Neural cell (in vitro differentiated cells): ENCODE data around the gene LRP1. TPM values are rescaled to one million over a fixed set of nuclear protein-coding genes. Genes with fewer than 3 reads are reported as not detected.

ENCODE experiments used
- H2AFZ ChIP-seq: fragments of 200-600, 300-800 bp; sonication (generic), shearing (Covaris generic); 2 replicates; pipeline ENCODE4 v1.6.0; 2014; ENCODE audit warnings: low read depth, mild to moderate bottlenecking, antibody characterized with exemption, low read length, moderate library complexity
- H3F3A ChIP-seq: fragments of 200-600 bp; shearing (Covaris generic); 2 replicates; pipeline ENCODE4 v1.6.1; 2016; ENCODE audit warnings: mild to moderate bottlenecking, moderate library complexity, mixed read lengths, antibody characterized with exemption, low read length; ENCODE audit not compliant: insufficient read depth, poor library complexity, severe bottlenecking
- H3K27ac ChIP-seq: fragments of 200-600, 300-800 bp; sonication (generic), shearing (Covaris generic); 2 replicates; pipeline ENCODE4 v1.5.1; 2014; ENCODE audit warnings: mild to moderate bottlenecking, low read length, moderate library complexity
- H3K27me3 ChIP-seq: fragments of 300-800, 200-600 bp; sonication (generic), shearing (Covaris generic); 2 replicates; pipeline ENCODE4 v1.6.0; 2014; ENCODE audit warnings: mild to moderate bottlenecking, low read depth, low read length, moderate library complexity; ENCODE audit not compliant: insufficient read depth
- H3K36me3 ChIP-seq: fragments of 300-800, 200-600 bp; sonication (generic), shearing (Covaris generic); 2 replicates; pipeline ENCODE4 v1.5.1; 2014; ENCODE audit warnings: mild to moderate bottlenecking, antibody characterized with exemption, low read length, moderate library complexity; ENCODE audit not compliant: insufficient read depth
- H3K4me2 ChIP-seq: fragments of 300-800, 200-600 bp; sonication (generic), shearing (Covaris generic); 2 replicates; pipeline ENCODE4 v1.6.0; 2014; ENCODE audit warnings: mild to moderate bottlenecking, low read length
- H3K4me3 ChIP-seq: fragments of 300-800, 200-600 bp; sonication (generic), shearing (Covaris generic); 2 replicates; pipeline ENCODE4 v1.5.1; 2014; ENCODE audit warnings: mild to moderate bottlenecking, low read length, moderate library complexity
- H3K79me2 ChIP-seq: fragments of 200-600 bp; shearing (Covaris generic); replicated peaks from 2 replicates; pipeline ENCODE4 v1.6.0; 2014; ENCODE audit warnings: mild to moderate bottlenecking, low read length, moderate library complexity; ENCODE audit not compliant: insufficient read depth
- H3K9ac ChIP-seq: fragments of 300-800, 200-600 bp; sonication (generic), shearing (Covaris generic); 2 replicates; pipeline ENCODE4 v1.6.1; 2016; ENCODE audit warnings: mild to moderate bottlenecking, low read length, mixed read lengths
- H3K9me2 ChIP-seq: fragments of 200-600 bp; shearing (Covaris generic); 2 replicates; pipeline ENCODE4 v1.6.1; 2016; ENCODE audit warnings: mild to moderate bottlenecking, low read length, mixed read lengths; ENCODE audit not compliant: insufficient read depth
- H3K9me3 ChIP-seq: fragments of 200-600, 300-800 bp; sonication (generic), shearing (Covaris generic); 2 replicates; pipeline ENCODE4 v1.6.1; 2016; ENCODE audit warnings: mild to moderate bottlenecking, mixed run types, low read length, moderate library complexity, mixed read lengths
- H4K20me1 ChIP-seq: fragments of 200-600 bp; shearing (Covaris generic); 2 replicates; pipeline ENCODE4 v1.6.1; 2016; ENCODE audit warnings: mild to moderate bottlenecking, mixed run types; ENCODE audit not compliant: insufficient read depth
- CTCF ChIP-seq: fragments of 450-650 bp; IDR thresholded peaks from 2 replicates; pipeline ENCODE4 v1.5.1; 2014; ENCODE audit warnings: antibody characterized with exemption, mild to moderate bottlenecking, moderate library complexity; ENCODE audit not compliant: poor library complexity, severe bottlenecking
- EP300 ChIP-seq: fragments of 450-650 bp; conservative IDR thresholded peaks from 2 replicates; pipeline ENCODE4 v1.6.1; 2014; ENCODE audit warnings: antibody characterized with exemption, mild to moderate bottlenecking, moderate library complexity; ENCODE audit not compliant: poor library complexity, severe bottlenecking
- EZH2 ChIP-seq: fragments of 200-600, 300-800 bp; shearing (Covaris generic), sonication (generic); IDR thresholded peaks from 2 replicates; pipeline ENCODE4 v1.6.1; 2014; ENCODE audit warnings: antibody characterized with exemption, low read length, borderline replicate concordance, mild to moderate bottlenecking; ENCODE audit not compliant: insufficient read depth, poor library complexity, severe bottlenecking
- MXI1 ChIP-seq: fragments of 450-650 bp; conservative IDR thresholded peaks from 2 replicates; pipeline ENCODE4 v1.6.1; 2014; ENCODE audit warnings: antibody characterized with exemption, mild to moderate bottlenecking; ENCODE audit not compliant: poor library complexity, severe bottlenecking
- POLR2AphosphoS5 ChIP-seq: IDR thresholded peaks from 2 replicates; pipeline ENCODE4 v1.6.1; 2012
- RAD21 ChIP-seq: fragments of 450-650 bp; conservative IDR thresholded peaks from 2 replicates; pipeline ENCODE4 v1.6.1; 2014; ENCODE audit warnings: antibody characterized with exemption, mild to moderate bottlenecking, moderate library complexity
- SMC3 ChIP-seq: fragments of 450-650 bp; conservative IDR thresholded peaks from 2 replicates; pipeline ENCODE4 v1.6.1; 2014; ENCODE audit warnings: antibody characterized with exemption, mild to moderate bottlenecking, moderate library complexity; ENCODE audit not compliant: poor library complexity
- TAF1 ChIP-seq: IDR thresholded peaks from 2 replicates; pipeline ENCODE4 v1.6.1; 2012; ENCODE audit warnings: low read depth
- polyA plus RNA-seq: library from polyadenylated mRNA; depleted of rRNA; stranded (reverse); fragments of >200 nt; gene quantifications from 2 replicates; pipeline ENCODE4 v1.2.3, GENCODE V29; 2014
- TF ChIP-seq, protein P1 (sequence below): IDR thresholded peaks from 2 replicates; pipeline ENCODE4 v1.6.1; 2012; ENCODE audit warnings: borderline replicate concordance

LRP1 gene
- polyA plus RNA-seq, 1 donor from 2014 or later = 18.2 TPM

- TF ChIP-seq RAD21 = no peak
- TF ChIP-seq SMC3 = no peak
- no peak for TF ChIP-seq EP300
- no peak for TF ChIP-seq POLR2AphosphoS5
- TF ChIP-seq CTCF = no peak
- TF ChIP-seq MXI1 = no peak
- TF ChIP-seq TAF1 = no peak
- no peak for TF ChIP-seq EZH2
- TF ChIP-seq, protein P1, sequence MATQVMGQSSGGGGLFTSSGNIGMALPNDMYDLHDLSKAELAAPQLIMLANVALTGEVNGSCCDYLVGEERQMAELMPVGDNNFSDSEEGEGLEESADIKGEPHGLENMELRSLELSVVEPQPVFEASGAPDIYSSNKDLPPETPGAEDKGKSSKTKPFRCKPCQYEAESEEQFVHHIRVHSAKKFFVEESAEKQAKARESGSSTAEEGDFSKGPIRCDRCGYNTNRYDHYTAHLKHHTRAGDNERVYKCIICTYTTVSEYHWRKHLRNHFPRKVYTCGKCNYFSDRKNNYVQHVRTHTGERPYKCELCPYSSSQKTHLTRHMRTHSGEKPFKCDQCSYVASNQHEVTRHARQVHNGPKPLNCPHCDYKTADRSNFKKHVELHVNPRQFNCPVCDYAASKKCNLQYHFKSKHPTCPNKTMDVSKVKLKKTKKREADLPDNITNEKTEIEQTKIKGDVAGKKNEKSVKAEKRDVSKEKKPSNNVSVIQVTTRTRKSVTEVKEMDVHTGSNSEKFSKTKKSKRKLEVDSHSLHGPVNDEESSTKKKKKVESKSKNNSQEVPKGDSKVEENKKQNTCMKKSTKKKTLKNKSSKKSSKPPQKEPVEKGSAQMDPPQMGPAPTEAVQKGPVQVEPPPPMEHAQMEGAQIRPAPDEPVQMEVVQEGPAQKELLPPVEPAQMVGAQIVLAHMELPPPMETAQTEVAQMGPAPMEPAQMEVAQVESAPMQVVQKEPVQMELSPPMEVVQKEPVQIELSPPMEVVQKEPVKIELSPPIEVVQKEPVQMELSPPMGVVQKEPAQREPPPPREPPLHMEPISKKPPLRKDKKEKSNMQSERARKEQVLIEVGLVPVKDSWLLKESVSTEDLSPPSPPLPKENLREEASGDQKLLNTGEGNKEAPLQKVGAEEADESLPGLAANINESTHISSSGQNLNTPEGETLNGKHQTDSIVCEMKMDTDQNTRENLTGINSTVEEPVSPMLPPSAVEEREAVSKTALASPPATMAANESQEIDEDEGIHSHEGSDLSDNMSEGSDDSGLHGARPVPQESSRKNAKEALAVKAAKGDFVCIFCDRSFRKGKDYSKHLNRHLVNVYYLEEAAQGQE = no peak
- Histone ChIP-seq H3K9me2 (no peaks in the 10 kb centered on the region), H3K27me3 (no peaks in the 10 kb centered on the region), H3F3A (no peaks in the 10 kb centered on the region), H2AFZ (no peak overlapping the region), H3K4me3 (no peak overlapping the region), H3K27ac (no peak overlapping the region), H4K20me1 (no peaks in the 10 kb centered on the region), H3K9ac (no peak overlapping the region), H3K36me3 (no peaks in the 10 kb centered on the region), H3K9me3 (no peaks in the 10 kb centered on the region), H3K4me2 (no peak overlapping the region), H3K79me2 (no peaks in the 10 kb centered on the region)
Observed at GRCh38 chr12:57185906-57186508, 57.7 kb downstream of the LRP1 start.

GRCh38 chr12:57187222-57188089, 59.2 kb downstream of the LRP1 start:
- H3K9me2 ChIP-seq = no peaks in the 10 kb centered on the region
- H3F3A ChIP-seq = no peaks in the 10 kb centered on the region
- no peaks in the 10 kb centered on the region for H3K79me2 ChIP-seq
- TF ChIP-seq EP300 (no peak), TAF1 (no peak)
- no peak overlapping the region for H3K9ac ChIP-seq
- H3K36me3 ChIP-seq = no peaks in the 10 kb centered on the region
- no peaks in the 10 kb centered on the region for H4K20me1 ChIP-seq
- H3K27ac ChIP-seq = no peak overlapping the region
- H3K27me3 ChIP-seq = no peaks in the 10 kb centered on the region
- H3K9me3 ChIP-seq = no peaks in the 10 kb centered on the region
- H3K4me3 ChIP-seq = no peak overlapping the region
- H2AFZ ChIP-seq = no peak overlapping the region
- no peak overlapping the region for H3K4me2 ChIP-seq
